Right ventricle myocardium inferior (tissue), 1 donor: ENCODE results near the gene DYNLRB2. TPM values are rescaled to one million over a fixed set of nuclear protein-coding genes. Genes with fewer than 3 reads are reported as not detected.

Source experiments
- ATAC-seq: fragments of 200-7000 bp; cut with Tn5 transposase; one replicate; pipeline ENCODE4 v1.9.1; 2020; ENCODE audit warnings: mild to moderate bottlenecking, moderate library complexity
- DNase-seq: peaks from one replicate; pipeline ENCODE4 v3.0.0; 2021; ENCODE audit errors: missing footprints
- intact Hi-C: fragments of 100-400 bp; cut with DNase I; formaldehyde crosslinking; loops from one replicate; pipeline ENCODE4 v1.11.0; 2022
- total RNA-seq: library from RNA; stranded (reverse); fragmentation: NEBNext Ultra II Directional; extraction: Animal tissue kit (Norgen Biotek cat#: 25700); gene quantifications from one replicate; pipeline ENCODE4 v1.2.1, GENCODE V29; 2021
- donor health status: DM: no; HTN: yes; CAD: no; lungs with severe emphysema.

The DYNLRB2 gene
- total RNA-seq, 1 donor from 2014 or later, result not detected

DNA sequence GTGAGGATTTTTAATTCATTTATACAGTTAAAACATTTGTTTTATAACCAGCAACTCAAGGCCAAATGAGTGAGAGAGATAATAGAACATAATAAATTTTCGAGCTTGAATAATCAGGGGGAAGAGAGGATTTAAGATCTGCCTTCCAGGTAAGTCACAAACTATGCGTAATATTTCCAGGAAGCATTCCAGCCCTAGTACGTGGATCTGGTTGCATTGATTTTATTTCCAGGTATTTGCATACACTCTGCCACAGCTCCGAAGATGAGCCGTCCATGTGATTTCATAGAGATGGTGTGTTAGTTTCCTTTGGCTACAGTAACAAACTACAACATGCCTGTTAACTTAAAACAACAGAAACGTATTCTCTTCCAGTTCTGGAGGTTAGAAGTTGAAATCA is 3.5 kb downstream of the DYNLRB2 start:
- intact Hi-C loops, result no loop called here
- DNase-seq (no peak), ATAC-seq (no peak)

DNA sequence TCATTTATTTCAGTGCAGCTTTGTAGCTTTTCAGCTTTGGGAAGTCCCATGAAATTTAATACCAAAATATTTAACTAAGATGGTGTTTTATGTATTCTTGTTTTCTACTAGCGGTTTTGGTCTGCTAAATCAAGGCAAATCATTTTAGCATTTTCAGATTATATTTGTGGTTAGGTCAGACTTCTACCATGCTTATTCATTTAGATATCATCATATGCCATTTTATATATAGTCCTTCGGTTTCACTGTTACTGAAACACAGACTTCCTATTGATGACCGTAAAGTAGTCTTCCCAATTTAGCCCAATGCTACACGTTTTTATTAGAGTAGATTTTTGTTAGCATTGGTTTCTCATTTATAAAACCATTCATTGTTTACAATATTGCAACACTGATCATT is 5.5 kb downstream of the DYNLRB2 start:
- intact Hi-C loops, result no loop called here
- ATAC-seq, result no peak
- DNase-seq, result no peak

DNA sequence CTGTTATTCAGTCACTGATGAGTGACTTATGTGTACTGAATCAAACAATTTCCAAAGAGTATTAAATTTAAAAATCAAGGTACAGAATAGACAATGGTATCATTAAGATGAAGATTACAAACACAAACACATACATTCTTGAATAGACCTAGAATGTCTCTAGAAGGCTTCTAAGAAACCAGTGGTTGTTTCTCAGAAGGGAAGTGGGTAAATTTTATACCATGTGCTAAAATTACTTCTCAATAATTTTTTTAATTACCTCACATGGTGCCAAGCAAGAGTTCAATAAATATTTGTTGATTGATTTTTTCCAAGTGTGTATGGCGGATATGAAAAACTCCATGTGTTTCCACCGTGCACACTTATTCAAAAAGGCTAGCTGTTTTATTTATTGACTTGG is 6.4 kb downstream of the DYNLRB2 start:
- intact Hi-C loops, result no loop called here
- DNase-seq, result no peak
- ATAC-seq, result no peak

DNA sequence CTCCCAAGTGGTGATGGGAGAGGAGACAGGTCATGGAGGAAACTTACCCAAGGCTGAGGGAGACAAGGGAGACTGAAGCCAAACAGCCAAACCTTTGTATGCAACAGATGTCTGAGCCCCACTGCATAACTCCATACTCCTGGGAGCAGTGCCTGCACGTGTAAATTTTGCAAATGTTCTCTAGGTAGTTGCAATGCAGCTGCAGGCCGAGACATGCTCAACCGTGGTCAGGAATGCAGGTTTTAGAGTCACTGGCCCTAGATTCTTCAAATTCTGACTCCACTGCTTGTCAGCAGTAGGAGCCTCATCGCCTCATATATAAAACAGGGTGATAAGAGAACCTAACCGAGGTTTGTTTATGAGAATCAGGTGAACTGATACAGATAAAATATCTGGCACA is 11.5 kb downstream of the DYNLRB2 start:
- intact Hi-C loops, result no loop called here
- ATAC-seq, result no peak
- no peak for DNase-seq

DNA sequence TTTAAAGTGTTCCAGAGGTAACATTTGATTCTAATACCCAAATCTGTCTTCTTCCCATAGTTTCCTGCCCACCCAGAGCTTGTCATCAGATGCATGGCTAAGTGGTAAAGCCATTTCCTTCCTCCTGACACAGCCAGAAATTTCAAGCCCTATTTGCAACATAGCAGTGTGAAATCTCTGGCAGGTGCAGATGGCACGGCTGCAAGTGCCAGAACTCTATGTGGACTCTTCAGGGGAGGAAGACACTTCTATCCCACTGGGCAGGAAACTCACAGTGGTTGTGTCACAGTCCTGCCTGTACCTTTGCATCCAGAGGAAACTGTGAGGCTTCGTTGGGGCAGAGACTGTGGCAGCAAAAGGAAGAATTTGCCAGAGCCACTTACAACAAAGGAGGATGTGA is 13.2 kb downstream of the DYNLRB2 start:
- intact Hi-C loops, result no loop called here
- ATAC-seq, result no peak
- DNase-seq, result no peak

DNA sequence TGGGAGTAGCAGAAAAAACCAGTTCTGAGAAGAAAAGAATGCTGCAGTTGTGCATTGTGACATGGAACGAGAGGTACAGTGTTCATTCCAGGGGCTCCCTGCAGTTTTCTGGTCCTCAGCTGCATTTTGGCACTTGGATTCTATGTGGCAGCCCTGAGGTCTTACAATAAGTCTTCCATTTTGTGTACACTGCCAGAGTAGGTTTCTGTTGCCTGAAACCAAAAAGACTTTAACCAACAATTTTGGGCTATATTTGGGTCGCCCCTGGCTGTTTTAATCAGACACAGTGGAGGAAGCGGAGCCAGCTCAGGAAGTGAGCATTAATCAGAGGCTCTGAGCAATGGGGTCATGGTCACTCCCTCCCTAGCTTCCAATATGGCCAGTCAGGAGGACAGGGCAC is 15.7 kb downstream of the DYNLRB2 start:
- intact Hi-C loops, result no loop called here
- no peak for ATAC-seq
- no peak for DNase-seq

DNA sequence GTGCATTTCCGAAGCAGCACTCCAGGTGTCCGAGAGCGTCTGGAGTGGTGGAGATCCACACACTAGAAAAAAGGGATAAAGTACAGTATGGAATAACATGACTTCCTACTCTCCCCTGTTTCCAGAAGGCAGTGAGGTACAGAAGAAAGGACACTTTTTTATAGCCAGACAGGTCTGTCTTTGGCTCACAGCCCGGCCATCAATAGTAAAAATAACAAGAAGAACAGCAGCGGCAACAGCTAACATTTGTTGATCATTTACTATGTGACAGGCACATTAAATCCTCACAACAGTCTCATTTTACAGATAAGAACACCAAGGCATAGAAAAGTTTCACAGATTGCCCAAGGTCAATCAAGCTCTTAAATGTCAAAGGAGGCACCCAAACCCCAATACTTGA is 16.2 kb downstream of the DYNLRB2 start:
- ATAC-seq (no peak), DNase-seq (no peak)
- intact Hi-C loops, result no loop called here

DNA sequence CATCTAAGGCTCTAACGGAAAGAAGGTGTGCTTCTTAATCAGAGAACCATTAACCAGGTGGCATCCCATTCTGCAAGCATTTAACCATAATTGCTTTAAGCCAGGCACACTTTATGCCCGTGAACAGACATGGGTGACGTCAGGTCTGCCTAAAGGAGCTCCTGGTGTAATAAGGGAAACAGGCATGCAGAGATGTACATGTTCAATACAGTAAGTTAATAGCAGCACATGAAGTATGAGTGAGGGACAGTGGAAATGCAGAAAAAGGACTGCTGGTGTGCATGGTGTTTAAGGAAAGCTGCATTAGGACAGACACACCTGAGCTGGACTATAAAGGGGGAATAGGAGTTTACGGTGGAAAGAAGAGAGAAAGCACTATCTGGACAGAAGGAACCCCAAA is 18.6 kb downstream of the DYNLRB2 start:
- intact Hi-C loops, result no loop called here
- ATAC-seq (no peak), DNase-seq (no peak)

DNA sequence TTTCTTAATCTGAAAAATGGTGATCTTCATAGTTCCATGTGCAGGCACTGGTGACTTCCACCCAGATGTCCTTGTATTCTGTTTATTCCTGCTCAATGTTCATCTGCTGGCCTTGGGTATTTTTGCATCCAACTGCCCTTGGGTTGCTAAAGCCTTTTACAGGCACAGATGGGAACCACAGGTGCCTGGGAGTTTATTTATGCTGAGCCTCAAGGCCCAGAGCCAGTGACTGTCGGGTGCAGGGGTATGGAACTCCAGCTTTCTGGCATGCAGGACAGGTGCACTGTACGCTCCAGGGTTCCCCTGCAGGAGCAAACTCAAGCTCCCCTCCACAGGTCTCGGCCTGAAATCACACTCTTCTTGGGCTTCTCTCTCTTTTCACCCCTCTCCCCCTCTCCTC is 22.3 kb downstream of the DYNLRB2 start:
- DNase-seq, result no peak
- intact Hi-C loops, result no loop called here
- no peak for ATAC-seq

DNA sequence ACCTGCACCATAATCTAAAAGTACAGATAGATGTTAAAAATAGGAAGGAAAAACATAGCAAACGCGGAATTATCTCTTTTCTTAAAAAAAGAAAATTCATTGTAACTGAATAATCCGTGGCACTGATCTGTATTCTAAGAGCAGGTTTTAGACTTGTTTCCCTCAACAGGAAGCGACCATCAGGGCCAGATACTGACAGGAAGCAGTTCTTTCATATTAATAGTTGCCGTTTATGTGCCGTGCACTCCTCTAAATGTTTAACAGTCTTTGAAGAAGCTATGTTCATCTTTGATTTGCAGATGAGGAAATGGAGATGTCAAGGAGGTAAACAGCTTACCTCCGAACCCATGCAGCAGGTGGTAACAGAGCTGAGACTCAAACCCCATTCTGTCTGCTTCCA is 23.6 kb downstream of the DYNLRB2 start:
- no peak for DNase-seq
- intact Hi-C loops, result no loop called here

DNA sequence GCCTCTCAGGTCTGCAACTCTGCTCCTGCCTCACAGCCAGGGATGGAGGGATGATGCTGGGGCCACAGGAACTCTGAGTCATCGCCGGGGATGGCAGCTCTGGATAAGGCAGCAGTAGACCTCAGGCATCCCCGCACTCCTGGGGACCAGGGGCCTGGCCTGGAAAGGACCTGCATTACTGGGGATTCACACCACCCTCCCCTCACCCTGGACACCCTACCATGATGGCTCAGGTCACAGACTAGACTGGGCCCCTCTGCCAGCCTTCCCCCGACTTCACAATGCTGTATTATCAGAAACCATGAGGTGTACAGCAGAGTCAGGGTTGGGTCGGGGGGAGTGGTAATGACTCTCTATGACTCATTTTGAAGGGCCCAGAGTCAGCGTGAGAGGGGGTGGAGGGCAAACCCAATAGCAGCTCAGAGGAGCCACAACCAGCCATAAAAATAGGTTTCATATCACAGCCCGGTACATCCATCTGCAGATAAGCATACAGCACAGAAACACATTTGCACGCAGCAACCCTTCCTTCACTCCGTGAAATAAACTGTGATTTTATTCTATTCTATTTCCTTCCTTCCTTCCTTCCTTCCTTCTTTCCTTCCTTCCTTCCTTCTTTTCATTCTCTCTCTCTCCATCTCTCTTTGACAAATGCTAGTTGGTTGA is 28.8 kb downstream of the DYNLRB2 start:
- no peak for DNase-seq
- ATAC-seq, result no peak
- intact Hi-C loops, result no loop called here

More for the DNA sequence above, 23.6 kb downstream of the DYNLRB2 start:
- no peak for ATAC-seq

DNA sequence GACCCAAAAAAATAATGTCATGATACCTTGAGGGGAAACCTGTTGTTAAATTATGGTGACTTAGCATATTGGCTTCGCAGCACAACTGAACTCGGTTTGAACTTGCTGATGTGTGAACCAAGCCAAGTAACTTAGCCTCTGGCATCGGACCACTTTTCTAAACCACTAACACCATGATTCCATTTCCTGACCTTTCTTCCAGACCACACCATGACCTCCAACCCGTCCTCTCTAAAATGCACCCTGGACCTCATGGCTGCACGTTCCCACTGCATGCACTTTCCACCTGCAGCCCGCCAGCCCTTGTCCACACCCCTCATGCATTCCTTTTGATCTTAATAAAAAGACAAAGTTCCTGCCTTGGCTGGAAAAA is 29.3 kb downstream of the DYNLRB2 start:
- no peak for ATAC-seq
- intact Hi-C loops, result no loop called here
- DNase-seq, result no peak

DNA sequence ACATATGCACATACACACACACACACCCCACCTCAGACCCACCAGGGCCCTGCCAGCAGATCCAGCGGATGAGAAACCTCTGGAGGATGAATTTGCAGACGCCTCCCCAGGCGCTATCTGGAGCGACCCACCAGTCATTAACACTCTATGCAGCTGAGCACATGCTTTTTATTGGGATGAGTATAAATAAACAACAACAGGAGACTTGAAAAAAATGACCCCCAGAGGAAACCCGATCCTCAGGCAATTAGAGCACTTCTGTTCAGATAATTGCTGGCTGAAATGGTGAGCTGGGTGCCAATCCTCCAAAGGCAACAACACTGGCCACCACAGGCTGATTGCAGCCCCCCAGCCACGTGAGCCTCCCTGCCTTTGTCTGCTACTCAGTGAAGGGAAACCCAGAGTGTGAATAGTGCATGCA is 32.9 kb downstream of the DYNLRB2 start:
- ATAC-seq (no peak), DNase-seq (no peak)
- intact Hi-C loops, result no loop called here

DNA sequence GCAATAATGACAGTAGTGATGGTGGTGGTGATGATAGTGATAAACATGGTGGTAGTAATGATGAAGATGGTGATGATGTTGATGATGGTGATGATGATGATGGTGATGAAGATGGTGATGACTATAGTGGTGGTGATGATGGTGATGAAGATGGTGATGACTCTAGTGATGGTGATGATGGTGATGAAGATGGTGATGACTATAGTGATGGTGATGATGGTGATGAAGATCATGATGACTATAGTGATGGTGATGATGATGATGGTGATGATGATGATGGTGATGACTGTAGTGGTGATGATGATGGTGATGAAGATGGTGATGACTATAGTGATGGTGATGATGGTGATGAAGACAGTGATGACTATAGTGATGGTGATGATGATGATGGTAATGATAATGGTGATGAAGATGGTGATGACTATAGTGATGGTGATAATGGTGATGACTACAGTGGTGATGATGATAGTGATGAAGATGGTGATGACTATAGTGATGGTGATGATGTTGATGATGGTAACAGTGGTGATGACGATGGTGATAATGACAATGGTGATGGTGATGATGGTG is 35.6 kb downstream of the DYNLRB2 start:
- no peak for DNase-seq
- ATAC-seq, result no peak
- intact Hi-C loops, result no loop called here

DNA sequence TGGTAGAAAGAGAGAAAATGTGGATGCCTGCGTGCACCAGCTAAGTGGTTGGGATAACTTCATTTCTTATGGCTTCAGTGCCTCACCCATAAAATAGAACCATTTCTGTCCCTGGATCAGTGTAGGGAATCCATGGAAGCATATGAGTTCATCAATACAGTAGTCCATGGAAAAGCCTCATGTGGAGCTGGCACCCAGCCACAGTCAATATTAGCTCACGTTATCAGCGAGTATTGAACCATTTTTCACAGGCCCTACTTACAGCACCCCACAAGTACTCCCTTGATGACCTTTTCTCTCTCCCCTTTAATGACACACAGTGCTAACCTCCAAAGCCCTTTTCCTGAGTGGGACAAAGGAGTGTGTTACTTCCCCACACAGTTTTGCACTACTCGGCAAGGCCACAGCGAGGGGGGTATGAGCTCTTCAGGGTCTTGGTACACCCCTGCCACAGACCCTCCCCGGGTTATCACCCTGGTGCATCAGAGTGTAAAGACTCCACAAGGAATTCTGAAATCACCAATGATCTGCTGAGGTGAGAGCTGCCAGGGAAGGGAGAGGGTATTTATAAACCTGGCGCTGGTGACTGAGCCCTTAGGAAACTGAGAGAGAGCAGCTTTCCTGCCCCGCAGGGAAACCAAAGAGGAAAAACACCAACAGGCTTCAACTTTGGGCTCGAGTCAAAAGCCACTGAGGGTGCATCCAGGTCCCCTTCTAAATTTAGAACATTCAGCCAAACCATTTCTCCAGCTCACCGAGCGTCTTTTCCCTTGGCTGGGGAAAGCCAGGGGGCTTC is 36.9 kb downstream of the DYNLRB2 start:
- no peak for ATAC-seq
- intact Hi-C loops, result no loop called here
- DNase-seq, result no peak

DNA sequence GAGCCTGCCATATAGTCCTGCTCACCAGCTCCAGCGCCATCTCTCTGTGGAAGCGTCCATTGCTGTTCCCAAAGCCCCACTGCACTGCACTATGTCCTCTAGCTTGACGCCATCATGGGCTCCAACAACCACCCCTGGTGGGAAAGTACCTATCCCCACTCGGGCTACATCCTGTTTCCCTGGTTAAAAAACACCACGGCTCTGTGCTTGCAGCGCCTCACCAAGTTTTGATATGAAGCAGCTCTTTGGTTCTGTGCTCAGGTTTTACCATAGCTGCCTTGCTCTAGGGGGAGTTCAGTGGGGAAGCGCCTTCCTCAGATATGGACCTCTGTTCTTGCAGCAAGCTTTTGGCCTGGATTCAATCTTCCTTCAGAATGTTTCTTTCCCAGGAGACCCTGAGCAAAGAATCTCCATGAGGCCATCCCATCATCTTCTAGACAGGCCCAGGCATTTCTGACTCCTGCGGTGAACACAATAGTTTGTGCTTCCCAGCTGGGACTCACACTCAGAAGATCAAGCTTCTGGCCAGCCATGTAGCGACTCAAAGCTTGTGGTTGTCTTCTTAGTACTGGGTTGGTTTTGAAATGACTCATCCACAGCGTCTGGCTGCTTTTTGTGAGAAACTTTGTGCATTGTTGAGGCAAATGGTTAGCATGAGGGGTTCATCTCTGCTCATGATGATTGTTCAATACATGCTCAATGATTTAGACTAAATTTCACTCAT is 39.5 kb downstream of the DYNLRB2 start:
- DNase-seq, result no peak
- ATAC-seq, result no peak
- intact Hi-C loops, result no loop called here

DNA sequence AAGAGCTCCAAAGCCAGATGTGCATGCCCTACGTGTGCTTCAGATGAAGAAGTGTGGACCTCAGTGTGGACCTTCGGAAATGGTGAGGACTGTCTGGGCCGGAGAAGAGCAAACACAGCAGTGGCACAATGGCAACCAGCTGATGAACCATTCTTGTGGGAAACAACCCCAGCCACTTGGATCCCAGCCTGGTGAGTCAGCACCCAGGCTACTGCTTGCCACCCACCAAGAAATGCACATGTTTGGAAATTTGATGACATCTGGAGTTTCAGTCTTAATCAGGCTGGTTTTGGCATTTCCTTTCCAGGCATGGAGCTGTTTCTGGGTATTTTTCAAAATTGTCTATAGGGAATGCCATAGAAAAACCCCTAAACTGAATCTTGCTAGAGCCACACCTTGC is 42.7 kb downstream of the DYNLRB2 start:
- intact Hi-C loops, result no loop called here
- ATAC-seq (peak; percentile 26), DNase-seq (no peak)

DNA sequence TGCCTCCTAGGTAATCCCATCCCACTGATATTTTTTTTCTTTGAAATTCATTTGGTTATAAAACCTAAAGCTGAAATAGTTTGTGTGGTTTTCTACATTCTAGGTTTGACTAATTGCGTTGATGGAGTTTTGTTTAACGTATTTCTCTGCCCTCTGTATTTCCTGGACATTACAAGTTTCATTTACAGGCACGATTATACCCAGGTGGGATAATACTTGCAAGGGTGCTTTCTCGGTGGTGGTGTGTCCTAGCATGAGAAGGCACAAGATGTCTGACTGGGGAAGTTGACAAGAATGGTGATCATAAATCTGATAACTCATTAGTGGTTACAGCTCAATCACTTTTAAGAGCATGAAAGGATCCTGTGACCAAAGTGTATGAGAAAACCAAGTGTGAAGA is 45.0 kb downstream of the DYNLRB2 start:
- intact Hi-C loops, result no loop called here
- DNase-seq (no peak), ATAC-seq (no peak)

DNA sequence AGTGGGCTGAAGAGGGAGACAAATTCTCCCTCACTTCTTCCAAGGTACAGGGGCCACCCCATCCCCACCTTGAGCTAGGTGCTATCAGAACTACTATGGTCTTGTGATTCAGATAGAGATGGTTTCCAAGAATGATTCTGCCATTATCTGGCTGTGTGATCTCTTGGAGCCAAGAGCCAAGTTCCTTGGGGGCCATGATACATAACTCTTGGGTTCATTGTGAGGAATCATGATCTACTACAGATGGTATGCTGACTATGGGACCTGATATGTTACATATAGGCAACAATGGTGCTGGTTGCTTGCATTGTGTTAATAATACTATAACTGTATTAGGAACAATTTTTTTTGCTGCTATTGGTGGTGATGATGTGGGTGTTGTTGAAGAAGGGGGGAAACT is 45.7 kb downstream of the DYNLRB2 start:
- no peak for ATAC-seq
- no peak for DNase-seq
- intact Hi-C loops, result no loop called here

DNA sequence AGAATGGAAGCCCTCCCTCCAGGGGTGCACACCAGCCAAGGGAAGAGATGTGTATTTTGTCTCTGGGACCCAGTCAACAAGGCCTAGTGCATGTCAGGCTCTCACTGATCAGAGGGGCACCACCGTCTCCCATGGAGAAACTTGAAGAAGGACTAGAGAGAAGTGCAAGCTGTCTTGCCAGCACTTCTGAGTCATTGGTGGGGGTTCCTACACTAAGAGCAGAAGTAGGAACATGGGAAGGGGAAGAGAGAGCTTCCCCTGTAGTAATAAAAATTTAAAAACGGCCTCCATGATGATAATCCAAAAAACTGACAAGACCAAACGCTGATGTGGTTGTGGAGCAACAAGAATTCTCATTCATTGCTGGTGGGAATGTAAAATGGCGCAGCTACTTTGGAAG is 46.3 kb downstream of the DYNLRB2 start:
- intact Hi-C loops, result no loop called here
- DNase-seq (no peak), ATAC-seq (no peak)
